Osteocyte (in vitro differentiated cells): ENCODE data around the gene PTPN1. TPM values are rescaled to one million over a fixed set of nuclear protein-coding genes. Genes with fewer than 3 reads are reported as not detected.

ENCODE experiments used
- DNase-seq: peaks from one replicate; pipeline ENCODE4 v3.0.0; 2021; ENCODE audit warnings: mixed read lengths; ENCODE audit not compliant: unreplicated experiment; ENCODE audit errors: extremely low spot score
- H3K27ac Mint-ChIP-seq: one replicate; pipeline ENCODE4 v1.8.0; 2021; ENCODE audit warnings: mild to moderate bottlenecking, mixed read lengths; ENCODE audit not compliant: unreplicated experiment
- H3K27me3 Mint-ChIP-seq: one replicate; pipeline ENCODE4 v1.8.0; 2021; ENCODE audit warnings: mixed read lengths; ENCODE audit not compliant: unreplicated experiment
- H3K36me3 Mint-ChIP-seq: one replicate; pipeline ENCODE4 v1.8.0; 2021; ENCODE audit warnings: mixed read lengths; ENCODE audit not compliant: unreplicated experiment
- H3K4me1 Mint-ChIP-seq: one replicate; pipeline ENCODE4 v1.8.0; 2021; ENCODE audit warnings: mixed read lengths; ENCODE audit not compliant: unreplicated experiment
- H3K4me3 Mint-ChIP-seq: one replicate; pipeline ENCODE4 v1.8.0; 2021; ENCODE audit warnings: mild to moderate bottlenecking, moderate library complexity, mixed read lengths; ENCODE audit not compliant: unreplicated experiment
- H3K9me3 Mint-ChIP-seq: one replicate; pipeline ENCODE4 v1.8.0; 2021; ENCODE audit warnings: mixed read lengths; ENCODE audit not compliant: unreplicated experiment
- CTCF ChIP-seq: fragments of 200-600 bp; sonication (generic); IDR thresholded peaks from 2 replicates; pipeline ENCODE4 v1.5.0; 2021; ENCODE audit warnings: antibody characterized with exemption, mild to moderate bottlenecking, moderate library complexity
- total RNA-seq: library from RNA; stranded (reverse); gene quantifications from 2 replicates; pipeline ENCODE4 v1.2.1, GENCODE V29; 2021

PTPN1 gene
- total RNA-seq, 1 donor from 2014 or later = 29.1 TPM

DNA sequence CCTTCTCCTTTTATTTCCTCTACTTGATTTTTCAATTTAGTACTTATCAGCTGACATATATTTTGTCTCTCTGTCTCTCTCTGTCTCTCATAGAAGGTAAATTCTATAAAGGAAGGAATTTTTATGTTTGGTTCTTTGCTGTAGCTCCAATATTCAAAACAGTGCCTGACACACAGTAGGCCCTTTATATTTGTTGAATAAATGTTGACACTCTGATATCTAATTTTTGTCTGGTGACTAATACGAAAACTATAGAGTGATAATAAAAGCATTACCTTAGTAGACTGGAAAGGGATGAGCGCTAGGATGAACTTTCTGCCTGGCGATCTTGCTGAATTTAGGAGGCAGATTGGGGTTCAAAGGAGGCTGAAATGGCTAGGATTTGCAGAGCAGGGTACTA is 42.8 kb downstream of the PTPN1 start:
- Mint-ChIP-seq H3K4me1 (peaks cover 8% of the 10 kb centered on the region), H3K36me3 (peaks cover 11% of the 10 kb centered on the region), H3K9me3 (no peaks in the 10 kb centered on the region), H3K27me3 (no peaks in the 10 kb centered on the region), H3K4me3 (no peak overlapping the region), H3K27ac (no peak overlapping the region)
- no peak for DNase-seq
- no peak for TF ChIP-seq CTCF

GRCh38 chr20:50554694-50555579 is 44.8 kb downstream of the PTPN1 start:
- no peak for TF ChIP-seq CTCF
- Mint-ChIP-seq H3K27ac (no peak overlapping the region), H3K9me3 (peaks cover 6% of the 10 kb centered on the region), H3K4me1 (peaks cover 22% of the 10 kb centered on the region), H3K36me3 (peaks cover 10% of the 10 kb centered on the region), H3K4me3 (no peak overlapping the region), H3K27me3 (no peaks in the 10 kb centered on the region)
- DNase-seq = no peak

DNA sequence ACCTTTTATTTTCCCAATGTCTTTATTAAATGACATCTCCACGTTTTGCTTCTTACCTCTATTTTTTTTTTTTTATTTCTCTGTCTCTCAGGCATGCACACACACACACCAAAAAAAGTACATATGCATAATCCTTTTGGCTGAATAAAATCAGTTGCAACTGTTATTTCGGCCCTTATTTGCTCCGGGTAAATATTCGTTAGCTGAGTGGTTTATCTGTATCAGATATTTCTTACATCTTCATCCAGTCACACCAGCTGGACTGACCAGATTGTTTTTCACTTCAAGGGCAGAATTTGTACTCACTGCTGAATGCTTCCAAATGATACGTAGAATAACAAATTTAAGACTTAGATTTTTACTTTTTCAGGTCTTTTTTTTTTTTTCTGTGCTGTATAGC is 45.5 kb downstream of the PTPN1 start:
- no peak overlapping the region for H3K4me3 Mint-ChIP-seq
- H3K27me3 Mint-ChIP-seq = no peaks in the 10 kb centered on the region
- no peak for TF ChIP-seq CTCF
- H3K9me3 Mint-ChIP-seq = peaks cover 6% of the 10 kb centered on the region
- no peak for DNase-seq
- H3K27ac Mint-ChIP-seq = no peak overlapping the region
- peaks cover 9% of the 10 kb centered on the region for H3K36me3 Mint-ChIP-seq
- H3K4me1 Mint-ChIP-seq = peaks cover 25% of the 10 kb centered on the region

- TF ChIP-seq CTCF = no peak
- peak overlapping the region; percentile 83 for H3K27ac Mint-ChIP-seq
- H3K27me3 Mint-ChIP-seq = no peaks in the 10 kb centered on the region
Observed at GRCh38 chr20:50557549-50558134, 47.5 kb downstream of the PTPN1 start.

DNA sequence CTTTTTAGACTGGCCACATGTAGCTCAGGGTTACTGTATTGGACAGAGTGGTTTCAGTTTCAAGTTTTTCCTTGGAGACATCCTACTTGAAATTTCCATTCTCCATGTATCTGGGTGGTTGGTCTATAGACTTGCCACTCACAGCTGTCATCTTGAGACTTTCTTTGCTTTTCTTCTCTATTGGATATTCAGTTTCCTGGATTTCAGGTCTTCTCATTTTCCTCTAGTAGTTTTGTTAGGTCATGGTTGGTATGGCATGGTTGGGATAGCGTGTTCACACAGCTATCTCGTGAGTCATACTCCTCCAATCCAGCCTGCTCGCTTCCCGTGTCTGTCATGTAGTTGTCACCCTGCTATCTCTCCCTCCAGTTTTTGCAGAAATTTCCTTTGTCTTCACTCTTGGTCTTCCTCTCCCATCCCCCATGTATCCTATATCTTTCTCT is 48.3 kb downstream of the PTPN1 start:
- H3K27me3 Mint-ChIP-seq = no peaks in the 10 kb centered on the region
- peak overlapping the region; percentile 83 for H3K27ac Mint-ChIP-seq
- DNase-seq = no peak
- H3K4me3 Mint-ChIP-seq = peak overlapping the region; percentile 52
- H3K9me3 Mint-ChIP-seq = peaks cover 6% of the 10 kb centered on the region
- no peak for TF ChIP-seq CTCF
- peaks cover 11% of the 10 kb centered on the region for H3K36me3 Mint-ChIP-seq
- peaks cover 46% of the 10 kb centered on the region for H3K4me1 Mint-ChIP-seq

More at GRCh38 chr20:50557549-50558134, 47.5 kb downstream of the PTPN1 start:
- no peak for DNase-seq
- Mint-ChIP-seq H3K4me3 (no peak overlapping the region), H3K36me3 (peaks cover 5% of the 10 kb centered on the region), H3K4me1 (peaks cover 44% of the 10 kb centered on the region), H3K9me3 (peaks cover 6% of the 10 kb centered on the region)
